Coronary artery (tissue), 2 donors: ENCODE measurements around the gene APBA2.
"Not testable (repeated sequence)": the region's sequence is repeated elsewhere in the genome, so short reads cannot be mapped to it uniquely, and the experiment has no call there.

Experiments used
- DNase-seq: peaks from one replicate; pipeline ENCODE4 v3.0.0-alpha.2; 2017; ENCODE audit warnings: low spot score
- H3K27ac ChIP-seq, 2 donors: fragments of 200-600 bp; sonication (generic); one replicate each; pipeline ENCODE4 v1.5.1; 2016 to 2019
- H3K4me3 ChIP-seq: fragments of 200-600 bp; sonication (generic); 2 replicates; pipeline ENCODE4 v1.5.1; 2016; ENCODE audit warnings: mild to moderate bottlenecking, moderate library complexity
- CTCF ChIP-seq: fragments of 200-600 bp; sonication (generic); IDR thresholded peaks from one replicate; pipeline ENCODE4 v1.5.1; 2019; ENCODE audit warnings: antibody characterized with exemption

Gene APBA2

GRCh38 chr15:29156521-29156920 lies 270.7 kb downstream of the APBA2 start:
- TF ChIP-seq CTCF: no peak
- DNase-seq: no peak
- no peak overlapping the region for H3K4me3 ChIP-seq

GRCh38 chr15:29159771-29160455 lies 274.1 kb downstream of the APBA2 start:
- Histone ChIP-seq H3K4me3 (no peak overlapping the region), H3K27ac (no peak overlapping the region)
- no peak for TF ChIP-seq CTCF
- DNase-seq: no peak

More at GRCh38 chr15:29156521-29156920, 270.7 kb downstream of the APBA2 start:
- no peak overlapping the region for H3K27ac ChIP-seq

GRCh38 chr15:29162411-29162810 lies 276.6 kb downstream of the APBA2 start:
- no peak for DNase-seq
- Histone ChIP-seq H3K27ac (no peak overlapping the region), H3K4me3 (no peak overlapping the region)
- no peak for TF ChIP-seq CTCF

- H3K27ac ChIP-seq, H3K4me3 ChIP-seq, DNase-seq: not testable (repeated sequence)
Observed at GRCh38 chr15:29167122-29167521, 281.3 kb downstream of the APBA2 start.
